HG03460 (cell line): ENCODE data around the gene ATP6V1D.
"Not testable (repeated sequence)": the region's sequence is repeated elsewhere in the genome, so short reads cannot be mapped to it uniquely, and the experiment has no call there.

Source experiments
- ATAC-seq: cut with Tn5 transposase; IDR thresholded peaks from one replicate; pipeline ENCODE4 v1.9.1; 2021; ENCODE audit not compliant: unreplicated experiment

ATP6V1D gene

GRCh38 chr14:67359775-67360469, at the start of gene ATP6V1D, which contains the start of gene EIF2S1:
TSS of gene ATP6V1D (minus strand) at chr14:67359804. CDS start at chr14:67359698, 106 bp downstream.
TSS of gene EIF2S1 (plus strand) at chr14:67360328. CDS start at chr14:67364768, 4,440 bp downstream.
- ATAC-seq, result peak; percentile 91

GRCh38 chr14:67408122-67408801, 48.7 kb upstream of the ATP6V1D start:
- ATAC-seq, result not testable (repeated sequence)

GRCh38 chr14:67405771-67406170, 46.2 kb upstream of the ATP6V1D start:
- no peak for ATAC-seq

DNA sequence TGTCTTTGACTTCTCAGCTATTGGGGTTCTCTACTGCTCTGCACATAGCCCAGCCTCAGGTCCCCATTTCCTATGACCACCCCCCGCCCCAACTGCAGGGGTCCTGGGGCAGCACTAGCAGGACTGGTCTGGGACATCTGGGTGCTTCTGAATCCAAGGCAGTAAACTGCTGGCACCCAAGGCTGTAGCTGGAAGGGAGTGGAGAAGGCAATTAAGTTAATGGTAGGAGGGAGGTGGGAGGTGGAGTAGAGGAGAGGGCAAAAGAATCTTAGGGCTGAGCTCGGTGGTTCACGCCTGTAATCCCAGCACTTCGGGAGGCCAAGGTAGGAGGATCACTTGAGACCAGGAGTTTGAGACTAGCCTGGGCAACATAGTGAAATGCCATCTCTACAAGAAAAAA, 40.8 kb upstream of the ATP6V1D start:
- no peak for ATAC-seq

DNA sequence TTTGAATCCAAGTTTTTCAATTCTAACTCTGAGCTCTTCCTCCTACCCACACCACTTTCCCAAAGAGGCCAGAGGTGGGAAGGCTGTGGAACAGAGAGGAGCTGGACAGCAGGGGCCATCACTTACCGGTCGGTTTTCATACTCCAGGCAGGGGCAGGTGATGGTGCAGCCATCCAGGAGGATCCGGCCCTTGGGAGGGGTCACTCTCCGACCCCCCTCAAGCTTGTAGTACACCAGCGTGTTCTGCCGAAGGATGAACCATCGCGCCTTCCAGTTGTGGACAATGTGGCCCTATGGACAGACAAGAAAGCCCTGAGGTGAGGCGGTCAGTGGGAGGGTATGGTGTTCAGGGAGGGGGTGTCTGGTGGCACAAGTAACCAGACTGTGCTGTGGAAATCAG, 37.9 kb upstream of the ATP6V1D start:
- no peak for ATAC-seq

GRCh38 chr14:67396381-67396970, 36.9 kb upstream of the ATP6V1D start:
- ATAC-seq, result no peak

DNA sequence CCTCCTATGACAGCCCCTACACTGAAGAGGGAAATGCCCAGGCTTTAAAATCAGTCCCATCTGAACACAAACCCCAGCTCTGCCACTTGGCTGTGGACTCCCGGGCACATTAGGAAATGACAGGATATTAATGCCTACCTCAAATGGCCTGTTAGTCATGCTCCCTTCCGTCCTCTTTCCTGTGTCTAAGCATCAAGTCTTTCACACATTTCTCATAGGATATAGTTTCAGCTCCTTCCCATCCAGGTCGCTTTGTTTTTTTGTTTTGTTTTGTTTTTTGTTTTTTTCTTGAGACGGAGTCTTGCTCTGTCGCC, 36.2 kb upstream of the ATP6V1D start:
- no peak for ATAC-seq

GRCh38 chr14:67395086-67395875, 35.7 kb upstream of the ATP6V1D start:
- no peak for ATAC-seq

GRCh38 chr14:67393689-67394088, 34.1 kb upstream of the ATP6V1D start:
- no peak for ATAC-seq

DNA sequence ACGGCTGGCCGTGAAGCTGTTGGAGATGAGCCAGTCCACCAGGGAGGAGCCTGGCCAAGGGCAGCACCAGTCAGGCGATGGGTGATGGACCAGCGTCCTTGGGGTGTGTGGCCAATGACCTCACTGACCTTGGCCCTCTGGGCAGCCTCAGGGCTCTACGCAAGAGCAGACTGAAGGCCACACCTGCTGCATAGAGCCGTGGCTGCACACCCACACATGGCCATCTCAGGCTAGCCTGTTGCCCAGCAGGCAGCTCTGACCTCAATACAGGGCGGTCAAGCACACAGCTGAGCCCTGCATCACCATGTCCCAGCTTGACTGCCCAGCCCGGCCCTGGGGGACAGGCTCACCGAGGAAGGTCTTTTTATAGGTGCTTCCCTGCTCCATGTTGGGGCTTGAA, 33.2 kb upstream of the ATP6V1D start:
- no peak for ATAC-seq

DNA sequence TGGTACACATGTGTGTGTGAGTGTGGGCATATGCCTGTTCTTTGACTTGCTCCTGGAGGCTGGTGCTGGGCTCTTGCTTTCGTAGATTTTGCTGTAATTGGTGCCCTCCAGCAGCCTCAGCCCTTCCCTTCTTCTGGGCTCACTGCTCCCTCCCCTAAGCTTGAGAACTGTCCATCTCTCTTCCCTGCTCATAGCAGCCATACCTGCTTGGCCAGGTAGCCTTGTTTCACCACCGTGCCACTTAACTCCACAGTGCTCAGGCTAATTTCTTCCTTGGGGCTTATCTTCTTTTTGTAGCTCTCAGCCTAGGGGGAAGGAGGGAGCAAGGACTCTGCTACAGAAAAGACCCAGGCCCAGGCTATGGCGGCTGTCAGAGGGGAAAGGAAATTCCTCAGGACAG, 32.5 kb upstream of the ATP6V1D start:
- ATAC-seq, result no peak

GRCh38 chr14:67391268-67391667, 31.7 kb upstream of the ATP6V1D start:
- ATAC-seq, result no peak

DNA sequence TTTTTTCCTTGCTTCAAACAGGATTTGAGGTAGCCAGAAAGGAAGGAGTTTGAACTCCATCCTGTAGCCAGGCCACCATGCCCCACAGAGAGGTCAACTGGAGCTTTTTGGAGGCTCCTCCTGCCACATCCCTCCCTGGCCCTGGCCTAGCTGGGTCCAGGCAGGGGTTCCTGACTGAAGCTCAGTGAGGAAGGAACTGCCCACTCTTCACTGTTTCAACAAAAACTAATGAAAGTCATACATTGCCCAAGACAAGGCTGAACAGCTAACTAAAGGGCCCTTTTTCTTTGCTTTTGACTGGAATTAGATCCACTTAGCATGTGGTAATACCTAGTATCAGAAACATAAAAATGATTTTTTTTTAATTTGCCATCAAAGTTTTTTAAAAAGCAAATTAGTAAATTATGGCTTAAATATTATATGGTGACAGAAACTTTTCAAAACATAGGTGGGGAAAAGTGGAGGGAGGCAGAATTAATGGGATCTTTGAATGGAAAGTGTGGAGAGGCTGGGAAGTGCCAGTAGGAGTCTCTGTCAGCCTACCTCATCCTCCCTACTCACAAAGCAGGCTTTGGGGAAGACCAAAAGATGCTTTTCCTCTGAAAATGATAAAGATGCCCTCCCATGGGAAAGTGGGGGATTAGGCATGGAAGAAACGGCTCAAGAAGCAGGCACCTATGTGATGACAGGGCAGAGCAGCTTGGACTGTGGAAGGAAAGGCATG, 30.4 kb upstream of the ATP6V1D start:
- no peak for ATAC-seq

DNA sequence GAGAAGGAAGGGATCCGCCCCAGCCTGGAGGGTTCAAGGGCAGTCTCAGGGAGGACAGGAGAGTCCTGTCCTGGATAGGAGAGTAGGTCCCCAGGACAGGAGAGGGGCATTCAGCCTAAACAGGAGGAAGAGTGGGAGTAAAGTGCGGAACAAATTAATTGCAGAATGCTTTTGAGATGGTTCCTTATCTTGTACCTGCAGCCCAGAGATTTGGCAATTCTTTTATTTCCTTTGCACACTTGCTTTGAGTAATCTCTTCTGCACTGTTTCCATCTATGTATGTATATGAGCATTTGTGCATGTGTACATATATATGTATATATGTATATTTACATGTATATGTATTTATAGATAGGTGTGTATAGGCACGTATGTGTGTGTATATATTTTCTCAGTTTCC, 29.7 kb upstream of the ATP6V1D start:
- no peak for ATAC-seq

- ATAC-seq, result no peak
Measured at GRCh38 chr14:67387195-67387594, 27.6 kb upstream of the ATP6V1D start.

DNA sequence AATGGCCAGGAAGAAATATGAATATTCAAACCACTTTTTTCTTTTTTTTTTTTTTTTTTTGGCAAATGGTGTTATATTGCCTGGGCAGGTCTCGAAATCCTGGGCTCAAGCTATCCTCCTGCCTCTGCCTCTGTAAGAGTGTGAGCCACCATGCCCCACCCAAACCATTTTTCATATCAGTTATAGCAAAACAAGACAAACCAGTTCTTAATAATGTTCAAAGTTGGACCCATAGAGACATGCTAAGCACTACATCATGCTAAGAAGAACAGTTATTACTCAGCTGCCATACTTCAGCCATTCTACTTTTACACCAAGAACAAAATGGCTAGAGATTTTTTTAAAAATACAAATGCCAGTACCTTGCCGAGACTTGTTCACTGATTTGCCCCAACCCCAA, 26.0 kb upstream of the ATP6V1D start:
- ATAC-seq, result no peak

DNA sequence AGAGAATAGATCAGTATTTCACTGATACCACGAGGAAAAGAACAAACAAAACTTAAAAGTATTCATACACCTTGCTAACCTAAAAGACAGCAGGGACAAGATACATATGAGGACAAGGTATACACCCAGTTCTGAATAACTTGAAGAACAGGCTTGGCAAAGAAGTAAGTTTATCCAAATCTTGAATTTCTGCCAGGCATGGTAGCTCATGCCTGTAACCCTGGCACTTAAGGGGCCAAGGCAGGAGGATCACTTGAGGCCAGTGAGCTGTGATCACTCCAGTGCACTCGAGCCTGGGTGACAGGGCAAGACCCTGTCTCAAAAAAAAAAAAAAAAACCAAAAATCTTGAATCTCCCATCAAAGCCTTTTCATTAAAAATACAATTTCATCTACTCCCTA, 25.5 kb upstream of the ATP6V1D start:
- no peak for ATAC-seq

DNA sequence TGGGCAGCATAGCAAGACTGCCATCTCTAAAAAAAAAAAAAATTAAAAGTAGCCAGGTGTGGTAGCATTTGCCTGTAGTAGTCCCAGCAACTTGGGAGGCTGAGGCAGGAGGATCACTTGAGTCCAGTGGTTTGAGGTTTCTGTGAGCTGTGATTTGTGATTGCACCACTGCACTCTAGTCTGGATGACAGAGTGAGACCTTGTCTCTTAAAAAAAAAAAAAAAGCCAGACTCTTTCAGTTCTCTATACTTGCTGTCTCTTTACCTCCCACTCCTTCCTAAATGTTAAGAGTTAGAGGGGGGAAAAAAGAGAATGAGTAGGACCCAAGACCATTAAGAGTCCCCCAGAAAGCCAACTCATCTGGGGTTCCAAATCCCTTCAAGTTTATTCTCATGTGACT, 18.3 kb upstream of the ATP6V1D start:
- no peak for ATAC-seq

DNA sequence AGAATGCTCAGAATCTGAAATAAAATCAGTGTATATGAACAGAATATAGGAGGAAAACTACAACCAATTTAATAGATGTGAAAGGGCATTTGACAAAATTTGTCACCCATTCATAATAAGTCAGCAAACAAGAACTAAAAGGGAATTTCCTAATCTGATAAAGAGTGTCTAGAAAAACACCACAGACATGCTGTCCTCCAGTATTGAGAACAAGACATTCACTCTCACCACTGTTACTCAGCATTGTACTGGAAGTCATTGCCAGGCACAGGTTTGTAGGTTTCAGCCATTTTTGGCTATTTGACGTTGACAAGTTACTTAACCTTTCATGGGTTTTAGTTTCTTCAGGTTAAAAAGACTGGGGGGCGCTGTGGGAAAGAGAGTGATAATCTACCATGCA, 13.7 kb upstream of the ATP6V1D start:
- no peak for ATAC-seq

DNA sequence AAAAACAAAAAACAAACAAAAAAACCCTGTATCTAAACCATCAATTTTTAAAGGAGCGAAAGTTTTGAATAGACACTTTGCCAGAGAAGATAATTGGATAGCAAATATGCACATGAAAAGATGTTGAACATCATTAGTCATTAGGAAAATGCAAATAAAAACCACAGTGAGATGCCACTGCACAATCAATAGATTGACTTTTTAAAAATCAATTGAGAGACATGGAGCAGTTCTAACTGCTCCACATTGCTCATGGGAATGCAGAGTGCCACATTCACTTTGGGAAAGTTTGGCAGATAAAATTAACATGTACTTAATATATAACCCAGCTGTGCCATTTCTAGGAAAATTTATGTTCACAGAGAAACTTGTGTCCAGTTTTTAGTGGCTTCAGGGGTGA, 13.2 kb upstream of the ATP6V1D start:
- ATAC-seq, result no peak
